ENCODE measurements around the gene CDH23. TPM values are rescaled to one million over a fixed set of nuclear protein-coding genes. Genes with fewer than 3 reads are reported as not detected.

Gene CDH23
- total RNA-seq, 6 donors from 2014 or later: 4.7 to 29.3 (median 10.4) TPM

GRCh38 chr10:71814922-71815411 lies 418.2 kb downstream of the CDH23 start:
- peaks cover 32 to 53% (median 47%) of the 10 kb centered on the region in 4 donors for H3K36me3 ChIP-seq

GRCh38 chr10:71815515-71816130 lies 418.9 kb downstream of the CDH23 start:
- Histone ChIP-seq H3K4me1 (peaks cover 0 to 11% (median 4%) of the 10 kb centered on the region in 4 donors), H3K4me3 (no peak overlapping the region), H3K27me3 (no peaks in the 10 kb centered on the region), H3K9me3 (no peaks in the 10 kb centered on the region), H3K36me3 (peaks cover 39 to 60% (median 53%) of the 10 kb centered on the region in 4 donors), H3K27ac (no peak overlapping the region)
- ATAC-seq (ENCODE audit: low FRiP score in 2 of 2) (no peak), DNase-seq (no peak)
- no peak for TF ChIP-seq EP300 (IDR thresholded peaks at IDR 0.05)
- TF ChIP-seq POLR2AphosphoS5 (IDR thresholded peaks at IDR 0.05): no peak
- 85 to 89% methylated on average over 9 to 15 of the region's 15 CpGs for WGBS, 2 donors

More at GRCh38 chr10:71814922-71815411, 418.2 kb downstream of the CDH23 start:
- Histone ChIP-seq H3K9me3 (no peaks in the 10 kb centered on the region), H3K27me3 (no peaks in the 10 kb centered on the region), H3K27ac (no peak overlapping the region), H3K4me3 (no peak overlapping the region), H3K4me1 (peaks cover 0 to 11% (median 4%) of the 10 kb centered on the region in 4 donors)
- ATAC-seq (ENCODE audit: low FRiP score in 2 of 2): no peak
- TF ChIP-seq POLR2A (IDR thresholded peaks at IDR 0.05) (no peak), CTCF (IDR thresholded peaks at IDR 0.05) (no peak), EP300 (IDR thresholded peaks at IDR 0.05) (no peak), POLR2AphosphoS5 (IDR thresholded peaks at IDR 0.05) (no peak)
- DNase-seq: peak in 1 of 2 donors; percentile 78
- 95 to 98% methylated on average over 18 to 26 of the region's 26 CpGs for WGBS, 2 donors

- DNase-seq: no peak
- TF ChIP-seq POLR2A (IDR thresholded peaks at IDR 0.05) (no peak), CTCF (IDR thresholded peaks at IDR 0.05) (no peak)
- no peaks in the 10 kb centered on the region for H3K9me3 ChIP-seq
- peaks cover 0 to 11% (median 5%) of the 10 kb centered on the region in 4 donors for H3K4me1 ChIP-seq
- ATAC-seq (ENCODE audit: low FRiP score in 2 of 2): no peak
- peak overlapping the region in 1 of 4 donors; percentile 77 for H3K27ac ChIP-seq
- no peaks in the 10 kb centered on the region for H3K27me3 ChIP-seq
- peaks cover 45 to 68% (median 62%) of the 10 kb centered on the region in 4 donors for H3K36me3 ChIP-seq
- 87 to 95% methylated on average over 10 to 12 of the region's 12 CpGs for WGBS, 2 donors
- H3K4me3 ChIP-seq: no peak overlapping the region
Observed at GRCh38 chr10:71816421-71816851, 419.7 kb downstream of the CDH23 start.

- Histone ChIP-seq H3K4me3 (no peak overlapping the region), H3K9me3 (no peaks in the 10 kb centered on the region), H3K36me3 (peaks cover 45 to 74% (median 68%) of the 10 kb centered on the region in 4 donors), H3K27ac (peak overlapping the region in 3 of 4 donors; percentile 37 to 77 (median 46)), H3K4me1 (peaks cover 0 to 6% (median 3%) of the 10 kb centered on the region in 4 donors), H3K27me3 (no peaks in the 10 kb centered on the region)
- ATAC-seq (ENCODE audit: low FRiP score in 2 of 2) (no peak), DNase-seq (no peak)
- 81 to 84% methylated on average over 7 to 8 of the region's 8 CpGs for WGBS, 2 donors
- TF ChIP-seq EP300 (IDR thresholded peaks at IDR 0.05): no peak
Observed at GRCh38 chr10:71816936-71817618, 420.4 kb downstream of the CDH23 start.

GRCh38 chr10:71817831-71818655 lies 421.3 kb downstream of the CDH23 start:
- peaks cover 45 to 84% (median 75%) of the 10 kb centered on the region in 4 donors for H3K36me3 ChIP-seq
- peaks cover 0 to 4% (median 2%) of the 10 kb centered on the region in 4 donors for H3K4me1 ChIP-seq
- peak overlapping the region in 3 of 4 donors; percentile 37 to 77 (median 54) for H3K27ac ChIP-seq
- TF ChIP-seq POLR2A (IDR thresholded peaks at IDR 0.05) (peak in 1 of 4 donors; percentile 33), EP300 (IDR thresholded peaks at IDR 0.05) (no peak), POLR2AphosphoS5 (IDR thresholded peaks at IDR 0.05) (peak; percentile 43 to 64), CTCF (IDR thresholded peaks at IDR 0.05) (no peak)
- H3K4me3 ChIP-seq: no peak overlapping the region
- peak; percentile 64 to 73 for ATAC-seq (ENCODE audit: low FRiP score in 2 of 2)
- no peaks in the 10 kb centered on the region for H3K27me3 ChIP-seq
- H3K9me3 ChIP-seq: no peaks in the 10 kb centered on the region
- WGBS, 2 donors: 68 to 80% methylated on average over 7 to 8 of the region's 9 CpGs
- peak; percentile 57 to 71 for DNase-seq

Data from upper lobe of left lung (tissue), 6 donors.